HepG2 (cell line): ENCODE data around the gene KRT71. TPM values are rescaled to one million over a fixed set of nuclear protein-coding genes. Genes with fewer than 3 reads are reported as not detected.

ENCODE experiments used
- ATAC-seq: fragments of 200-7000 bp; cut with Tn5 transposase; 3 replicates; pipeline ENCODE4 v1.9.1; 2020; ENCODE audit warnings: mild to moderate bottlenecking, moderate library complexity
- BruUV-seq: library from RNA; stranded (reverse); fragments of 400-500 nt; replicated peaks from 2 replicates; lab custom pipeline; 2021; lab: Mats Ljungman, UMichigan
- CTCF ChIA-PET: fragments of 300-600 bp; formaldehyde crosslinking; extraction: SDS; loops from one replicate; lab custom pipeline; 2021; ENCODE audit warnings: low total read pairs, inconsistent platforms, low intra/inter-chr PET ratio; lab: Yijun Ruan, JAX
- POLR2A ChIA-PET: fragments of 350-600 bp; sonication (Branson Sonifier 250); formaldehyde crosslinking; loops from one replicate; lab custom pipeline; 2020; ENCODE audit warnings: antibody characterized with exemption, inconsistent platforms; lab: Yijun Ruan, JAX
- DNase-seq: peaks from one replicate; pipeline ENCODE4 v3.0.0-alpha.2; 2015; ENCODE audit warnings: low spot score
- FAIRE-seq: peaks from 3 replicates; lab custom pipeline; 2011; peaks lifted over from hg19 to GRCh38; lab: Jason Lieb, UNC
- H2AFZ ChIP-seq: one replicate; pipeline ENCODE4 v1.6.1; 2011; ENCODE audit warnings: low read length, inconsistent platforms
- H3K27ac ChIP-seq: fragments of 300-600 bp; 3 replicates; pipeline ENCODE4 v1.8.0; 2011; ENCODE audit warnings: mixed run types, mild to moderate bottlenecking, mixed read lengths, low read length, inconsistent platforms; ENCODE audit not compliant: insufficient read depth; ENCODE audit errors: extremely low read length
- H3K27me3 ChIP-seq, 2 experiments: fragments of 200-600 bp in 1 of 2; 2 replicates in 1 of 2; 3 replicates in 1 of 2; pipeline versions ENCODE4 v1.6.0 to v1.8.0; 2011; ENCODE audit warnings: low read length in 2 of 2, mild to moderate bottlenecking in 2 of 2, moderate library complexity in 2 of 2, inconsistent platforms in 1 of 2; ENCODE audit not compliant: insufficient read depth in 2 of 2, control insufficient read depth in 1 of 2
- H3K36me3 ChIP-seq, 2 experiments: fragments of 200-600 bp in 1 of 2; replicated peaks in 1 of 2; 2 replicates in 1 of 2; 3 replicates in 1 of 2; pipeline versions ENCODE4 v1.5.1 to v1.8.0; 2011; ENCODE audit warnings: low read length in 2 of 2, inconsistent platforms in 1 of 2; ENCODE audit not compliant: insufficient read depth in 2 of 2, control insufficient read depth in 1 of 2
- H3K4me1 ChIP-seq: 2 replicates; pipeline ENCODE4 v1.5.1; 2012; ENCODE audit warnings: low read length, inconsistent platforms; ENCODE audit not compliant: insufficient read depth
- H3K4me2 ChIP-seq: 2 replicates; pipeline ENCODE4 v1.6.0; 2011; ENCODE audit warnings: low read depth, low read length, inconsistent platforms
- H3K4me3 ChIP-seq, 3 experiments: fragments of 200-600 bp in 1 of 3; sonication (generic), shearing (Covaris generic) in 1 of 3; replicated peaks in 1 of 3; 2 replicates each; pipeline ENCODE4 v1.5.1; 2011 to 2016; ENCODE audit warnings: low read length in 3 of 3, inconsistent platforms in 2 of 3, low read depth in 2 of 3, mild to moderate bottlenecking in 2 of 3, control low read depth in 1 of 3, mixed read lengths in 1 of 3; ENCODE audit not compliant: insufficient read depth in 1 of 3
- H3K79me2 ChIP-seq: one replicate; pipeline ENCODE4 v1.6.1; 2011; ENCODE audit warnings: low read length, inconsistent platforms; ENCODE audit not compliant: insufficient read depth
- H3K9ac ChIP-seq: 2 replicates; pipeline ENCODE4 v1.6.0; 2011; ENCODE audit warnings: mild to moderate bottlenecking, low read depth, low read length, inconsistent platforms; ENCODE audit not compliant: insufficient read depth
- H3K9me3 ChIP-seq: 2 replicates; pipeline ENCODE4 v1.5.1; 2012; ENCODE audit warnings: mild to moderate bottlenecking, low read length
- H4K20me1 ChIP-seq: 2 replicates; pipeline ENCODE4 v1.6.0; 2011; ENCODE audit warnings: inconsistent platforms, mild to moderate bottlenecking, low read length, moderate library complexity; ENCODE audit not compliant: insufficient read depth
- CREM ChIP-seq, 2 experiments: sonication (generic) in 1 of 2; formaldehyde crosslinking in 1 of 2; IDR thresholded peaks; 2 replicates each; pipeline versions ENCODE4 v1.4.0 to v1.6.1; 2016 to 2020; ENCODE audit warnings: antibody characterized with exemption in 1 of 2, mild to moderate bottlenecking in 1 of 2, missing genetic modification reagents in 1 of 2
- HNF4A ChIP-seq: sonication (generic); formaldehyde crosslinking; IDR thresholded peaks from 2 replicates; pipeline ENCODE4 v1.4.0; 2020; ENCODE audit warnings: missing genetic modification reagents
- KAT7 ChIP-seq: IDR thresholded peaks from 2 replicates; pipeline ENCODE4 v1.6.1; 2018; ENCODE audit warnings: borderline replicate concordance, missing compliant biosample characterization
- LCORL ChIP-seq, 2 experiments: fragments of 450-650 bp in 1 of 2; sonication (generic) in 1 of 2; formaldehyde crosslinking in 1 of 2; IDR thresholded peaks; 2 replicates each; pipeline versions ENCODE4 v1.5.0 to v1.6.1; 2017 to 2020; ENCODE audit warnings: antibody characterized with exemption in 1 of 2, missing genetic modification reagents in 1 of 2
- RAD21 ChIP-seq: fragments of 450-650 bp; formaldehyde crosslinking; IDR thresholded peaks from 2 replicates; pipeline ENCODE4 v1.5.0; 2020; ENCODE audit warnings: mild to moderate bottlenecking
- SAFB2 ChIP-seq: sonication (generic); formaldehyde crosslinking; IDR thresholded peaks from 2 replicates; pipeline ENCODE4 v1.5.1; 2020; ENCODE audit warnings: missing genetic modification reagents, low read depth, mild to moderate bottlenecking, borderline replicate concordance
- SMYD3 ChIP-seq: sonication (generic); formaldehyde crosslinking; IDR thresholded peaks from 2 replicates; pipeline ENCODE4 v1.8.1; 2023; ENCODE audit warnings: mild to moderate bottlenecking, missing genetic modification reagents
- XRCC5 ChIP-seq: fragments of 200-400 bp; formaldehyde crosslinking; optimal IDR thresholded peaks from 2 replicates; pipeline ENCODE3; 2017; ENCODE audit warnings: mild to moderate bottlenecking, low read length
- ZNF317 ChIP-seq: sonication (generic); formaldehyde crosslinking; IDR thresholded peaks from 2 replicates; pipeline ENCODE4 v1.5.0; 2020; ENCODE audit warnings: mild to moderate bottlenecking, missing genetic modification reagents
- ZSCAN21 ChIP-seq: sonication (generic); formaldehyde crosslinking; IDR thresholded peaks from 2 replicates; pipeline ENCODE4 v1.8.0; 2022; ENCODE audit warnings: mild to moderate bottlenecking, missing genetic modification reagents, moderate library complexity, borderline replicate concordance
- WGBS: methylation state at CpG from one replicate; pipeline ENCODE4 v1.1.6; 2017; ENCODE audit warnings: low lambda C conversion rate; 5-methylcytosine and 5-hydroxymethylcytosine counted together
- in situ Hi-C: cut with HindIII; loops from 2 replicates; pipeline ENCODE4 v1.10.0; 2017; ENCODE audit warnings: low pct_unique_long_range_greater_than_20kb; ENCODE audit not compliant: extremely low pct_ligation_motif_present
- intact Hi-C: fragments of 100-400 bp; cut with micrococcal nuclease; formaldehyde crosslinking; loops from one replicate; pipeline ENCODE4 v1.10.0; 2022; ENCODE audit not compliant: unreplicated experiment
- polyA plus RNA-seq, 8 experiments: library from polyadenylated mRNA; depleted of rRNA in 3 of 8; stranded (reverse) in 7 of 8; unstranded in 1 of 8; fragments of >200 nt; fragmentation: Illumina TruSeq in 4 of 8; extraction: Trizol in 4 of 8; gene quantifications; 2 replicates each; pipeline versions ENCODE4 v1.2.1 to v1.2.3, GENCODE V29; 2011 to 2016; ENCODE audit warnings: low read depth in 4 of 8, missing spikeins in 1 of 8, mixed read lengths in 1 of 8; ENCODE audit not compliant: insufficient read depth in 1 of 8
- total RNA-seq, 5 experiments: library from RNA; depleted of rRNA; stranded (reverse); fragments of >200 nt; fragmentation: Illumina TruSeq; extraction: Trizol; gene quantifications; 2 replicates each; pipeline ENCODE4 v1.2.3, GENCODE V29; 2016; ENCODE audit warnings: low read depth in 1 of 5
- TF ChIP-seq, protein P1 (sequence below): sonication (generic); formaldehyde crosslinking; IDR thresholded peaks from 2 replicates; pipeline ENCODE4 v1.5.0; 2020; ENCODE audit warnings: mild to moderate bottlenecking, missing genetic modification reagents, moderate library complexity
- TF ChIP-seq, protein P2 (sequence below): sonication (generic); formaldehyde crosslinking; IDR thresholded peaks from 2 replicates; pipeline ENCODE4 v1.4.0; 2020; ENCODE audit warnings: missing genetic modification reagents
- TF ChIP-seq, protein P3 (sequence below): sonication (generic); formaldehyde crosslinking; IDR thresholded peaks from 2 replicates; pipeline ENCODE4 v1.5.1; 2020; ENCODE audit warnings: missing genetic modification reagents, mild to moderate bottlenecking, borderline replicate concordance
- TF ChIP-seq, protein P4 (sequence below): IDR thresholded peaks from 2 replicates; pipeline ENCODE4 v1.6.1; 2016; ENCODE audit warnings: missing compliant biosample characterization, missing genetic modification reagents, borderline replicate concordance
- TF ChIP-seq, protein P5 (sequence below): sonication (generic); formaldehyde crosslinking; conservative IDR thresholded peaks from 2 replicates; pipeline ENCODE4 v1.8.1; 2023; ENCODE audit warnings: missing genetic modification reagents

KRT71 gene
- total and polyA plus RNA-seq, 2 of the 13 experiments (the other 11 are each of a cell fraction or from before 2014, with no cell fraction given), result not detected

DNA sequence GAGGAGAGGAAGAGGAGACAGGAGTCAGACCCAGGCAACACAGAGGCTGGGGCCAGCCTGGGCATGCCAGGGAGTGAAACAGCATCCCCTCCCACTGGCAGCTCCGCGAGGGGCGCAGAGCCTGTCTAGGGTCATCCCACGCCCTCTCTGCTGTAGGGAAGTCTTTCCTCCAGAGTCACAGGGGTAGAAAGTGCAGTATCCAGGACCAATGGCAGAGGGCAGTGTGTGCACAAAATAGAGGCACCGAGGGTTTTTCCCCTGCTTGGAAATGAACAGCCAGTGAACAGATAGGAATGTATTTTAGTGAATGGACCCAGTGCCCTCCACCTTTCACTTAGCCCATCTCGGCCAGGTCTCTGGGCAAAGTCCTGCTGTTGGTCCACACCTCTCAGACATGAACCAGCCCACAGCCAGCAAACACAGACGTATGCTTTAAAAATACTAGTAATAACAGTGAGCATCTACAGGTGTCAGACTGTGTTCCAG is 30.1 kb upstream of the KRT71 start:
- WGBS, result 0% methylated on average over 5 of the region's 7 CpGs
- DNase-seq (peak; percentile 40), ATAC-seq (peak; percentile 94), FAIRE-seq (peak; percentile 60)
- intact Hi-C loops (loop anchor here (1.0 to 2.0 kb wide), 2 partner anchors 288 to 297 kb away; no protein-coding TSS in a partner anchor), in situ Hi-C loops (loop anchor here (5.0 to 10.0 kb wide), 2 partner anchors 284 to 402 kb away; no protein-coding TSS in a partner anchor)
- Histone ChIP-seq H3K36me3 (no peaks in the 10 kb centered on the region), H3K9ac (no peak overlapping the region), H3K4me2 (no peak overlapping the region), H2AFZ (no peak overlapping the region), H3K27ac (no peak overlapping the region), H3K4me1 (no peaks in the 10 kb centered on the region), H3K27me3 (peaks cover 4 to 49% of the 10 kb centered on the region in 2 experiments; a peak in 2 of 5 replicates), H3K9me3 (no peaks in the 10 kb centered on the region), H3K79me2 (no peaks in the 10 kb centered on the region), H3K4me3 (no peak overlapping the region), H4K20me1 (no peaks in the 10 kb centered on the region)
- CTCF ChIA-PET, result interaction anchor here (1.6 to 3.8 kb wide), 3 partner anchors 287 to 398 kb away, joined by 7 to 33 read pairs (median 15); no protein-coding TSS in a partner anchor
- no TSS peak for BruUV-seq
- POLR2A ChIA-PET, result no interaction called here
- no peak for TF ChIP-seq ZNF317 (CRISPR knock-in tag)
- no peak for TF ChIP-seq ZSCAN21 (CRISPR knock-in tag)
- TF ChIP-seq, protein P1, sequence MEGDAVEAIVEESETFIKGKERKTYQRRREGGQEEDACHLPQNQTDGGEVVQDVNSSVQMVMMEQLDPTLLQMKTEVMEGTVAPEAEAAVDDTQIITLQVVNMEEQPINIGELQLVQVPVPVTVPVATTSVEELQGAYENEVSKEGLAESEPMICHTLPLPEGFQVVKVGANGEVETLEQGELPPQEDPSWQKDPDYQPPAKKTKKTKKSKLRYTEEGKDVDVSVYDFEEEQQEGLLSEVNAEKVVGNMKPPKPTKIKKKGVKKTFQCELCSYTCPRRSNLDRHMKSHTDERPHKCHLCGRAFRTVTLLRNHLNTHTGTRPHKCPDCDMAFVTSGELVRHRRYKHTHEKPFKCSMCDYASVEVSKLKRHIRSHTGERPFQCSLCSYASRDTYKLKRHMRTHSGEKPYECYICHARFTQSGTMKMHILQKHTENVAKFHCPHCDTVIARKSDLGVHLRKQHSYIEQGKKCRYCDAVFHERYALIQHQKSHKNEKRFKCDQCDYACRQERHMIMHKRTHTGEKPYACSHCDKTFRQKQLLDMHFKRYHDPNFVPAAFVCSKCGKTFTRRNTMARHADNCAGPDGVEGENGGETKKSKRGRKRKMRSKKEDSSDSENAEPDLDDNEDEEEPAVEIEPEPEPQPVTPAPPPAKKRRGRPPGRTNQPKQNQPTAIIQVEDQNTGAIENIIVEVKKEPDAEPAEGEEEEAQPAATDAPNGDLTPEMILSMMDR (CRISPR knock-in tag), result peak; percentile 82
- TF ChIP-seq, protein P2, sequence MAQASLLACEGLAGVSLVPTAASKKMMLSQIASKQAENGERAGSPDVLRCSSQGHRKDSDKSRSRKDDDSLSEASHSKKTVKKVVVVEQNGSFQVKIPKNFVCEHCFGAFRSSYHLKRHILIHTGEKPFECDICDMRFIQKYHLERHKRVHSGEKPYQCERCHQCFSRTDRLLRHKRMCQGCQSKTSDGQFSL (CRISPR knock-in tag), result no peak
- TF ChIP-seq RAD21 (CRISPR knock-in tag), result peak; percentile 71
- TF ChIP-seq, protein P3, sequence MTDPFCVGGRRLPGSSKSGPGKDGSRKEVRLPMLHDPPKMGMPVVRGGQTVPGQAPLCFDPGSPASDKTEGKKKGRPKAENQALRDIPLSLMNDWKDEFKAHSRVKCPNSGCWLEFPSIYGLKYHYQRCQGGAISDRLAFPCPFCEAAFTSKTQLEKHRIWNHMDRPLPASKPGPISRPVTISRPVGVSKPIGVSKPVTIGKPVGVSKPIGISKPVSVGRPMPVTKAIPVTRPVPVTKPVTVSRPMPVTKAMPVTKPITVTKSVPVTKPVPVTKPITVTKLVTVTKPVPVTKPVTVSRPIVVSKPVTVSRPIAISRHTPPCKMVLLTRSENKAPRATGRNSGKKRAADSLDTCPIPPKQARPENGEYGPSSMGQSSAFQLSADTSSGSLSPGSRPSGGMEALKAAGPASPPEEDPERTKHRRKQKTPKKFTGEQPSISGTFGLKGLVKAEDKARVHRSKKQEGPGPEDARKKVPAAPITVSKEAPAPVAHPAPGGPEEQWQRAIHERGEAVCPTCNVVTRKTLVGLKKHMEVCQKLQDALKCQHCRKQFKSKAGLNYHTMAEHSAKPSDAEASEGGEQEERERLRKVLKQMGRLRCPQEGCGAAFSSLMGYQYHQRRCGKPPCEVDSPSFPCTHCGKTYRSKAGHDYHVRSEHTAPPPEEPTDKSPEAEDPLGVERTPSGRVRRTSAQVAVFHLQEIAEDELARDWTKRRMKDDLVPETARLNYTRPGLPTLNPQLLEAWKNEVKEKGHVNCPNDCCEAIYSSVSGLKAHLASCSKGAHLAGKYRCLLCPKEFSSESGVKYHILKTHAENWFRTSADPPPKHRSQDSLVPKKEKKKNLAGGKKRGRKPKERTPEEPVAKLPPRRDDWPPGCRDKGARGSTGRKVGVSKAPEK (CRISPR knock-in tag), result no peak
- no peak for TF ChIP-seq SMYD3 (CRISPR knock-in tag)
- TF ChIP-seq KAT7 (CRISPR knock-in tag), result no peak
- TF ChIP-seq CREM (IDR thresholded peaks at IDR 0.05), result no peak
- TF ChIP-seq CREM (CRISPR knock-in tag; IDR thresholded peaks at IDR 0.05), result no peak
- TF ChIP-seq HNF4A (CRISPR knock-in tag), result peak; percentile 23; the same call in 1 of the 2 replicates
- TF ChIP-seq LCORL (IDR thresholded peaks at IDR 0.05), result no peak
- no peak for TF ChIP-seq LCORL (CRISPR knock-in tag; IDR thresholded peaks at IDR 0.05)
- peak; percentile 74 for TF ChIP-seq XRCC5
- TF ChIP-seq, protein P4, sequence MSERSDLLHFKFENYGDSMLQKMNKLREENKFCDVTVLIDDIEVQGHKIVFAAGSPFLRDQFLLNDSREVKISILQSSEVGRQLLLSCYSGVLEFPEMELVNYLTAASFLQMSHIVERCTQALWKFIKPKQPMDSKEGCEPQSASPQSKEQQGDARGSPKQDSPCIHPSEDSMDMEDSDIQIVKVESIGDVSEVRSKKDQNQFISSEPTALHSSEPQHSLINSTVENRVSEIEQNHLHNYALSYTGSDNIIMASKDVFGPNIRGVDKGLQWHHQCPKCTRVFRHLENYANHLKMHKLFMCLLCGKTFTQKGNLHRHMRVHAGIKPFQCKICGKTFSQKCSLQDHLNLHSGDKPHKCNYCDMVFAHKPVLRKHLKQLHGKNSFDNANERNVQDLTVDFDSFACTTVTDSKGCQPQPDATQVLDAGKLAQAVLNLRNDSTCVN, result no peak
- TF ChIP-seq, protein P5, sequence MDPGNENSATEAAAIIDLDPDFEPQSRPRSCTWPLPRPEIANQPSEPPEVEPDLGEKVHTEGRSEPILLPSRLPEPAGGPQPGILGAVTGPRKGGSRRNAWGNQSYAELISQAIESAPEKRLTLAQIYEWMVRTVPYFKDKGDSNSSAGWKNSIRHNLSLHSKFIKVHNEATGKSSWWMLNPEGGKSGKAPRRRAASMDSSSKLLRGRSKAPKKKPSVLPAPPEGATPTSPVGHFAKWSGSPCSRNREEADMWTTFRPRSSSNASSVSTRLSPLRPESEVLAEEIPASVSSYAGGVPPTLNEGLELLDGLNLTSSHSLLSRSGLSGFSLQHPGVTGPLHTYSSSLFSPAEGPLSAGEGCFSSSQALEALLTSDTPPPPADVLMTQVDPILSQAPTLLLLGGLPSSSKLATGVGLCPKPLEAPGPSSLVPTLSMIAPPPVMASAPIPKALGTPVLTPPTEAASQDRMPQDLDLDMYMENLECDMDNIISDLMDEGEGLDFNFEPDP (CRISPR knock-in tag), result no peak
- TF ChIP-seq SAFB2 (CRISPR knock-in tag), result no peak
